PFSK-1 (cell line): ENCODE results near the gene ATP11B.

Experiments used
- FOXP2 ChIP-seq: optimal IDR thresholded peaks from 2 replicates; pipeline ENCODE3; 2011; ENCODE audit warnings: borderline replicate concordance, control low read depth, inconsistent platforms; ENCODE audit not compliant: insufficient read depth; ENCODE audit errors: extremely low read length, extremely low read depth
- POLR2AphosphoS5 ChIP-seq: IDR thresholded peaks from 2 replicates; pipeline ENCODE4 v1.6.1; 2012; ENCODE audit warnings: low read depth, mild to moderate bottlenecking, control low read depth, low read length, moderate library complexity
- REST ChIP-seq, 2 experiments: IDR thresholded peaks; 2 replicates each; pipeline versions ENCODE4 v1.6.1 to v1.8.0; 2011 to 2012; ENCODE audit warnings: low read depth in 2 of 2, low read length in 2 of 2, control low read depth in 1 of 2, inconsistent platforms in 1 of 2, mild to moderate bottlenecking in 1 of 2, moderate library complexity in 1 of 2; ENCODE audit not compliant: insufficient read depth in 1 of 2
- SIN3A ChIP-seq: IDR thresholded peaks from 2 replicates; pipeline ENCODE4 v1.6.1; 2012; ENCODE audit warnings: mild to moderate bottlenecking, low read length, moderate library complexity, borderline replicate concordance; ENCODE audit not compliant: insufficient read depth
- TAF1 ChIP-seq: IDR thresholded peaks from 2 replicates; pipeline ENCODE4 v1.6.1; 2012; ENCODE audit warnings: low read length, control low read depth, borderline replicate concordance; ENCODE audit not compliant: insufficient read depth

ATP11B gene

GRCh38 chr3:182862159-182862860 lies 69.0 kb downstream of the ATP11B start:
- TF ChIP-seq POLR2AphosphoS5 (no peak), SIN3A (no peak), TAF1 (no peak), REST (IDR thresholded peaks at IDR 0.05; ENCODE audit: insufficient read depth in 1 of 2, low read depth in 2 of 2, low read length in 2 of 2) (no peak), FOXP2 (no peak)

GRCh38 chr3:182869059-182869458 lies 75.8 kb downstream of the ATP11B start:
- no peak for TF ChIP-seq POLR2AphosphoS5
- TF ChIP-seq SIN3A = no peak
- no peak for TF ChIP-seq TAF1
- no peak for TF ChIP-seq REST (IDR thresholded peaks at IDR 0.05; ENCODE audit: insufficient read depth in 1 of 2, low read depth in 2 of 2, low read length in 2 of 2)
- no peak for TF ChIP-seq FOXP2

- TF ChIP-seq POLR2AphosphoS5 = no peak
- no peak for TF ChIP-seq TAF1
- TF ChIP-seq SIN3A = no peak
- no peak for TF ChIP-seq REST (IDR thresholded peaks at IDR 0.05; ENCODE audit: insufficient read depth in 1 of 2, low read depth in 2 of 2, low read length in 2 of 2)
- no peak for TF ChIP-seq FOXP2
Measured at GRCh38 chr3:182879031-182879611, 85.8 kb downstream of the ATP11B start.

GRCh38 chr3:182886497-182886896 lies 93.2 kb downstream of the ATP11B start:
- TF ChIP-seq SIN3A (no peak), TAF1 (no peak)

- TF ChIP-seq POLR2AphosphoS5 (no peak), REST (IDR thresholded peaks at IDR 0.05; ENCODE audit: insufficient read depth in 1 of 2, low read depth in 2 of 2, low read length in 2 of 2) (no peak), SIN3A (no peak), FOXP2 (no peak), TAF1 (no peak)
Measured at GRCh38 chr3:182889948-182890629, 96.8 kb downstream of the ATP11B start.
